ENCODE data around the gene ATG16L2. TPM values are rescaled to one million over a fixed set of nuclear protein-coding genes. Genes with fewer than 3 reads are reported as not detected.

The ATG16L2 gene
- total RNA-seq, 1 experiment from 2014 or later, result 22.2 TPM

DNA sequence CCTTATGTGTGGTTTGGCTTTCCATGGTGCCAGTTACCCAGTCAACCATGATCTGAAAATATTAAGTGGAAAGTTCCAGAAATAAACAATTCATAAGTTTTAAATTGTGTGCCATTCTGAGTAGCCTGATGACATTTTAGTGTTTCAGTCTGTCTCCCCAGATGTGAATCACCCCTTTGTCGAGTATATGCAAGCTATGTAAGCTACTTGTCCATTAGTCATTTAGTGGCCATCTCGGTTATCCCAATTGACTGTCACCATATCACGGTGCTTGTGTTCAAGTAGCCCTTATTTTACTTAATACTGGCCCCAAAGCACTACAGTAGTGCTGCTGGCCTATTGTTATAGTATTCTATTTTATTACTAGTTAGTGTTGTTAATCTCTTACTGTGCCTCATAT, 44.9 kb downstream of the ATG16L2 start (continued):
- TF ChIP-seq FOXJ3 (CRISPR knock-in tag; IDR thresholded peaks at IDR 0.05; ENCODE audit: borderline replicate concordance) (no peak), EMX1 (CRISPR knock-in tag; IDR thresholded peaks at IDR 0.05) (no peak), OVOL2 (CRISPR knock-in tag; IDR thresholded peaks at IDR 0.05; ENCODE audit: borderline replicate concordance) (no peak), ATF1 (CRISPR knock-in tag; IDR thresholded peaks at IDR 0.05) (no peak)
- TF ChIP-seq, protein P1, sequence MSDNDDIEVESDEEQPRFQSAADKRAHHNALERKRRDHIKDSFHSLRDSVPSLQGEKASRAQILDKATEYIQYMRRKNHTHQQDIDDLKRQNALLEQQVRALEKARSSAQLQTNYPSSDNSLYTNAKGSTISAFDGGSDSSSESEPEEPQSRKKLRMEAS (CRISPR knock-in tag; IDR thresholded peaks at IDR 0.05), result no peak
- TF ChIP-seq, protein P2, sequence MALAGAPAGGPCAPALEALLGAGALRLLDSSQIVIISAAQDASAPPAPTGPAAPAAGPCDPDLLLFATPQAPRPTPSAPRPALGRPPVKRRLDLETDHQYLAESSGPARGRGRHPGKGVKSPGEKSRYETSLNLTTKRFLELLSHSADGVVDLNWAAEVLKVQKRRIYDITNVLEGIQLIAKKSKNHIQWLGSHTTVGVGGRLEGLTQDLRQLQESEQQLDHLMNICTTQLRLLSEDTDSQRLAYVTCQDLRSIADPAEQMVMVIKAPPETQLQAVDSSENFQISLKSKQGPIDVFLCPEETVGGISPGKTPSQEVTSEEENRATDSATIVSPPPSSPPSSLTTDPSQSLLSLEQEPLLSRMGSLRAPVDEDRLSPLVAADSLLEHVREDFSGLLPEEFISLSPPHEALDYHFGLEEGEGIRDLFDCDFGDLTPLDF (CRISPR knock-in tag; IDR thresholded peaks at IDR 0.05), result no peak

DNA sequence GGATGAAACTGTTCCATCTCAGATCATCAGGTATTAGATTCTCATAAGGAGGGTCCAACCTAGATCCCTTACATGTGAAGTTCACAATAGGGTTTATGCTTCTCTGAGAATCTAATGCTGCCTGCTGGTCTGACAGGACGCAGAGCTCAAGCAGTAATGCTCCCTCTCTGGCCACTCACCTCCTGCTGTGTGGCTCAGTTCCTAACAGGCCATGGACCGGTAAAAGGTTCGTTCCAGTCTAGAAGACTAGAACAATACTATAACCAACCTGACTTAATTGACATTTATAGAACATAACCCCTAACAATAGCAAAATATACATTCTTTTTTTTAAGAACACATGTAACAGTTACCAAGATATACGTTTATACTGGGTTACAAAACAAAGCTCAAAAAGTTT, 45.8 kb downstream of the ATG16L2 start:
- no peak for TF ChIP-seq ZNF396 (CRISPR knock-in tag; IDR thresholded peaks at IDR 0.05; ENCODE audit: borderline replicate concordance)
- no peak for TF ChIP-seq IRF2 (CRISPR knock-in tag; IDR thresholded peaks at IDR 0.05; ENCODE audit: borderline replicate concordance, low read depth)
- no peak for TF ChIP-seq CREB1 (CRISPR knock-in tag; IDR thresholded peaks at IDR 0.05)
- TF ChIP-seq, protein P3, sequence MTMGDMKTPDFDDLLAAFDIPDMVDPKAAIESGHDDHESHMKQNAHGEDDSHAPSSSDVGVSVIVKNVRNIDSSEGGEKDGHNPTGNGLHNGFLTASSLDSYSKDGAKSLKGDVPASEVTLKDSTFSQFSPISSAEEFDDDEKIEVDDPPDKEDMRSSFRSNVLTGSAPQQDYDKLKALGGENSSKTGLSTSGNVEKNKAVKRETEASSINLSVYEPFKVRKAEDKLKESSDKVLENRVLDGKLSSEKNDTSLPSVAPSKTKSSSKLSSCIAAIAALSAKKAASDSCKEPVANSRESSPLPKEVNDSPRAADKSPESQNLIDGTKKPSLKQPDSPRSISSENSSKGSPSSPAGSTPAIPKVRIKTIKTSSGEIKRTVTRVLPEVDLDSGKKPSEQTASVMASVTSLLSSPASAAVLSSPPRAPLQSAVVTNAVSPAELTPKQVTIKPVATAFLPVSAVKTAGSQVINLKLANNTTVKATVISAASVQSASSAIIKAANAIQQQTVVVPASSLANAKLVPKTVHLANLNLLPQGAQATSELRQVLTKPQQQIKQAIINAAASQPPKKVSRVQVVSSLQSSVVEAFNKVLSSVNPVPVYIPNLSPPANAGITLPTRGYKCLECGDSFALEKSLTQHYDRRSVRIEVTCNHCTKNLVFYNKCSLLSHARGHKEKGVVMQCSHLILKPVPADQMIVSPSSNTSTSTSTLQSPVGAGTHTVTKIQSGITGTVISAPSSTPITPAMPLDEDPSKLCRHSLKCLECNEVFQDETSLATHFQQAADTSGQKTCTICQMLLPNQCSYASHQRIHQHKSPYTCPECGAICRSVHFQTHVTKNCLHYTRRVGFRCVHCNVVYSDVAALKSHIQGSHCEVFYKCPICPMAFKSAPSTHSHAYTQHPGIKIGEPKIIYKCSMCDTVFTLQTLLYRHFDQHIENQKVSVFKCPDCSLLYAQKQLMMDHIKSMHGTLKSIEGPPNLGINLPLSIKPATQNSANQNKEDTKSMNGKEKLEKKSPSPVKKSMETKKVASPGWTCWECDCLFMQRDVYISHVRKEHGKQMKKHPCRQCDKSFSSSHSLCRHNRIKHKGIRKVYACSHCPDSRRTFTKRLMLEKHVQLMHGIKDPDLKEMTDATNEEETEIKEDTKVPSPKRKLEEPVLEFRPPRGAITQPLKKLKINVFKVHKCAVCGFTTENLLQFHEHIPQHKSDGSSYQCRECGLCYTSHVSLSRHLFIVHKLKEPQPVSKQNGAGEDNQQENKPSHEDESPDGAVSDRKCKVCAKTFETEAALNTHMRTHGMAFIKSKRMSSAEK (CRISPR knock-in tag; IDR thresholded peaks at IDR 0.05; ENCODE audit: borderline replicate concordance), result no peak
- TF ChIP-seq, protein P4, sequence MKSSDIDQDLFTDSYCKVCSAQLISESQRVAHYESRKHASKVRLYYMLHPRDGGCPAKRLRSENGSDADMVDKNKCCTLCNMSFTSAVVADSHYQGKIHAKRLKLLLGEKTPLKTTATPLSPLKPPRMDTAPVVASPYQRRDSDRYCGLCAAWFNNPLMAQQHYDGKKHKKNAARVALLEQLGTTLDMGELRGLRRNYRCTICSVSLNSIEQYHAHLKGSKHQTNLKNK (CRISPR knock-in tag; IDR thresholded peaks at IDR 0.05), result no peak
- TF ChIP-seq ETV6 (CRISPR knock-in tag; IDR thresholded peaks at IDR 0.05), result no peak
- no peak for TF ChIP-seq NFYB (CRISPR knock-in tag; conservative IDR thresholded peaks at IDR 0.05; ENCODE audit: low read depth)
- no peak for TF ChIP-seq HMGA2 (CRISPR knock-in tag; IDR thresholded peaks at IDR 0.05)
- no peak for TF ChIP-seq FOXP1 (CRISPR knock-in tag; IDR thresholded peaks at IDR 0.05; ENCODE audit: borderline replicate concordance)
- TF ChIP-seq, protein P5, sequence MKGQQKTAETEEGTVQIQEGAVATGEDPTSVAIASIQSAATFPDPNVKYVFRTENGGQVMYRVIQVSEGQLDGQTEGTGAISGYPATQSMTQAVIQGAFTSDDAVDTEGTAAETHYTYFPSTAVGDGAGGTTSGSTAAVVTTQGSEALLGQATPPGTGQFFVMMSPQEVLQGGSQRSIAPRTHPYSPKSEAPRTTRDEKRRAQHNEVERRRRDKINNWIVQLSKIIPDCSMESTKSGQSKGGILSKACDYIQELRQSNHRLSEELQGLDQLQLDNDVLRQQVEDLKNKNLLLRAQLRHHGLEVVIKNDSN (CRISPR knock-in tag; IDR thresholded peaks at IDR 0.05), result no peak
- TF ChIP-seq, protein P6, sequence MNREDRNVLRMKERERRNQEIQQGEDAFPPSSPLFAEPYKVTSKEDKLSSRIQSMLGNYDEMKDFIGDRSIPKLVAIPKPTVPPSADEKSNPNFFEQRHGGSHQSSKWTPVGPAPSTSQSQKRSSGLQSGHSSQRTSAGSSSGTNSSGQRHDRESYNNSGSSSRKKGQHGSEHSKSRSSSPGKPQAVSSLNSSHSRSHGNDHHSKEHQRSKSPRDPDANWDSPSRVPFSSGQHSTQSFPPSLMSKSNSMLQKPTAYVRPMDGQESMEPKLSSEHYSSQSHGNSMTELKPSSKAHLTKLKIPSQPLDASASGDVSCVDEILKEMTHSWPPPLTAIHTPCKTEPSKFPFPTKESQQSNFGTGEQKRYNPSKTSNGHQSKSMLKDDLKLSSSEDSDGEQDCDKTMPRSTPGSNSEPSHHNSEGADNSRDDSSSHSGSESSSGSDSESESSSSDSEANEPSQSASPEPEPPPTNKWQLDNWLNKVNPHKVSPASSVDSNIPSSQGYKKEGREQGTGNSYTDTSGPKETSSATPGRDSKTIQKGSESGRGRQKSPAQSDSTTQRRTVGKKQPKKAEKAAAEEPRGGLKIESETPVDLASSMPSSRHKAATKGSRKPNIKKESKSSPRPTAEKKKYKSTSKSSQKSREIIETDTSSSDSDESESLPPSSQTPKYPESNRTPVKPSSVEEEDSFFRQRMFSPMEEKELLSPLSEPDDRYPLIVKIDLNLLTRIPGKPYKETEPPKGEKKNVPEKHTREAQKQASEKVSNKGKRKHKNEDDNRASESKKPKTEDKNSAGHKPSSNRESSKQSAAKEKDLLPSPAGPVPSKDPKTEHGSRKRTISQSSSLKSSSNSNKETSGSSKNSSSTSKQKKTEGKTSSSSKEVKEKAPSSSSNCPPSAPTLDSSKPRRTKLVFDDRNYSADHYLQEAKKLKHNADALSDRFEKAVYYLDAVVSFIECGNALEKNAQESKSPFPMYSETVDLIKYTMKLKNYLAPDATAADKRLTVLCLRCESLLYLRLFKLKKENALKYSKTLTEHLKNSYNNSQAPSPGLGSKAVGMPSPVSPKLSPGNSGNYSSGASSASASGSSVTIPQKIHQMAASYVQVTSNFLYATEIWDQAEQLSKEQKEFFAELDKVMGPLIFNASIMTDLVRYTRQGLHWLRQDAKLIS (CRISPR knock-in tag; IDR thresholded peaks at IDR 0.05; ENCODE audit: borderline replicate concordance), result no peak
- Mint-ChIP-seq H3K27ac (no peak overlapping the region), H3K4me3 (no peak overlapping the region), H3K27me3 (ENCODE audit: low read depth) (no peaks in the 10 kb centered on the region), H3K9me3 (peaks cover 4% of the 10 kb centered on the region; the same call in 1 of the 2 replicates), H3K4me1 (peaks cover 10% of the 10 kb centered on the region), H3K36me3 (no peaks in the 10 kb centered on the region)
- ChIA-PET POLR2A (interaction anchor here (0.5 kb wide), 1 partner anchor 50 kb away, joined by 5 read pairs; no protein-coding TSS in a partner anchor), CTCF (interaction anchor here (1.0 to 1.5 kb wide), 3 partner anchors 28 to 377 kb away, joined by 3 to 4 read pairs (median 3); no protein-coding TSS in a partner anchor)
- no peak for DNase-seq (ENCODE audit: low spot score)
- no peak for ATAC-seq
